ENCODE results near the gene CREBRF.
A peak's percentile ranks its signal among the peaks of the same experiment; 100 is the strongest.

CREBRF gene

DNA sequence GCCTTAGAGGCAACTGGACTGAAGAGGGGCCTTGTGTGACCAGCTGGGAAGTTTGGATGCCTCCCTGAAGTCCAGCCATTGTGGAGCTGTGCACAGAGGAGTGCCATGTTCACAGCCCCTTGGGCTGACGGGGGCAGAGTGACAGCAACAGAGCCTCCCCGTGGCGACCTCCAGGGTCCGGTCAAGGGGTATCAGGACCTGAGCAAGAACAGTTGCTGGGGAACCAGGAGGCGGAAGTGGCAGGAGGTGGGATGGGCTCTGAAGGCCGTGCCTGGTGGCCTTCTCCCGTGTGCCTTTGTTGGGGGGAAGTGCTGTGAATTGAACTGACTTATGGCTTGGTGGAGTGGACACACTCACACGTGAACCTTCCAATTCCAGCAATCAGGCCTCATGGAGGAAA is 102.2 kb downstream of the CREBRF start:
- no peak for DNase-seq

DNA sequence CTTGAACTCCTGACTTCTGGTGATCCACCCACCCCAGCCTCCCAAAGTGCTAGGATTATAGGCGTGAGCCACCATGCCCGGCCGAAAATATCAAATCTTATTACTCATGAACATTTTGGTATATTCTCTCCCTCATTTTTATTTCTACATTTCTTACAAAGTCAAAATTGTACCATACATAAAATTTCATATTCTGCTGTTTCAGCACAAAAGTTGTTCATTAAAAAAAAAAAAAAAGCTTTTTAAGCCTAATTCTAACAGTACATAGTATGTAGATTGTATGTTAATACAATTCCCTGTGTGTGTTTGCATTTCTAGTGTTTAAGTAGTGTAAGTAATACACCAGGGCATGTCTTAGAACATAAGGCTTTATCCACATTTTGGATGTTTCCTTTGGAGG is 103.1 kb downstream of the CREBRF start:
- DNase-seq = no peak

DNA sequence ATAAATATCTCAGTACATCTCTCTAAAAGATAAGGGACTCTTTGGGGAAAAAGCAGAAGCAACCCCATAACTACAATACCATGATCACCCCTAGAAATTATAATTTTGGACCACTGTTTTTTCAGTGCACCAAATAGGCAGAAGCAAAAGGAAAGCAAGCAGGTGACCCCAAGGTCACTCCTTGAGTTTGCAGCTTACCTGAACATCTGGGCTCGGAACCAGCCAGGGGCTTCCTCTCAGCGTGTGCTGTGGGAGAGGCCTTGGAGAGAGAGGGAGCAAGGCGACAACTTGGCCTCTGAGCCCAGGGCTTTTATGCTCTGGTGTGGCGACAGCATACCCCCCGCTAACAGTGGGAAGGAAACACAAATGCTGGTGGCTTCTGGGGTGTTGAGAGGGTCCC is 105.0 kb downstream of the CREBRF start:
- DNase-seq = no peak

DNA sequence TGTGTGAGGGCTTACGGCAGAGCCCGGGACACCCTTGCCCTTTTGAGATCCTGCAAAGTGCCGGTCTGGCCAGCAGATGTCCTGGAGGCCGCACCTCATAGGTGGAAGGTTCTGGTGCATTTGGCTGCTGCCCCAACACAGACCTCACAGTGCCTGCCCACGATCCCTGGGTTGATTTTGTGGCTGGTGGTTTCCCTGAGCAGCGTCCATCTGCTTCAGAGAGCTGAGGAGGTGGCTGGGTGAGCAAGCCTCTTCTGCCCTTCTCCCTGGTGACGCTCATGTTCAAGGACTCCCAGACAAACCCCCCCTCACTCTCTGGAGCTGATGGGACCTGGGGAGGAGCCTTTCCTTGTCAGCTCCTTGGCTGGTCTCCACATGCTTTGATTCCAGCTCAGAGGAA is 107.1 kb downstream of the CREBRF start:
- DNase-seq = no peak

DNA sequence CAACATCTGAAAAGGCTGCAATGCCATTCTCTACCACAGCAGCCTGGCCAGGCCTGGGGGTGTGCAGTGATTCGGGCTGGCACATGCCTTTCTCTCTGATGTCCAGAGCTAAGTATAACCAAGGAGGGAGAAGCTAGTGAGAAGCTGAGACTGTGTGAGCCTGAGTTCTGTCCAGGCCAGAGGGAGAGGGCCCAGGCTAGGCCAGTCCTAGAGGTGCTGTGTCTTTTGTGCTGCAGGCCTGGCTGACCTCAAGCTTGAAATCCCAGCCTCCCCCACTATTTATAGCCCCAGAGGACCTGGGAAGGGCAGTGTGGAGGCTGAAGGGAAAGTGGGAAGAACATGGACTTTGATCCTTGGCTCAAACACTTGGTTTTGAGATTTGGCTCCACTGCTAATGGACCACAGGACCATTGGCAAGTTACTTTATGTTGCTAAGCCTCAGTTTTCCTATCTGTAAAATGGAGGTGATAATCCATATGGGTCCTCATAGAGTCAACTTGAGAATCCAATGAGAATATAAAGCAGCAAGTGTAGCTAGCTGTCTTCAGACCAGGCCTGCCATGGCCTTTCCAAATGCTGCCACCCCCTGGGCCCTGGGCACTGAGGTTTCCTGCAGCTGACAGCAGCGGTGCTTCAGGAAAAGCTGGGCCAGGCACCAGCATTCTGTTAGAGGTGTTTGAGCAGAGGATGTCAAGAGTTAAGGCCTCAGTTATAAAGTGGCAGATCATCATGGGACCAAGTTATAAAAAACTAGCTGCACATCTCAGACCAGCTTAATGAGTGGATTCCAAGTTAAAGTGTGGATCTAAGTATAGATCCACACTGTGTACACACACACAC is 109.2 kb downstream of the CREBRF start:
- no peak for DNase-seq

DNA sequence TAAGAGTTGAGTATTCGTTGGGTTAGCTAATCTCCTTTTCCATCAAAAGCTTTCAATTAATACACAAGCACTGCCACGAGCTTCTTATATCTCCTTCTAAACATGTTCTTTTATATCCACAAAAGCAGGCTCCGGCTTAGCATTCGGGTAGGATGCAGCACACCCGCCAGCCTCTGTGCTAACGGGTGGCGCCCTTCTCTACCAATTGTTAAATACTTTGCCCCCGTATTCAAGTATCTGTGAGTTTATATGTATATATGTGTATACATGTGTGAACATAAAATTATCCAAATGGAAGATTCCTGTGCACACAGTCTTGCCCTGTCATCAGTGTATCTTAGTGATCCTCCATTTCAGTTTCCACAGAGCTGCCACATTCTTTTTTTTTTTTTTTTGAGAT is 116.0 kb downstream of the CREBRF start:
- DNase-seq = no peak

DNA sequence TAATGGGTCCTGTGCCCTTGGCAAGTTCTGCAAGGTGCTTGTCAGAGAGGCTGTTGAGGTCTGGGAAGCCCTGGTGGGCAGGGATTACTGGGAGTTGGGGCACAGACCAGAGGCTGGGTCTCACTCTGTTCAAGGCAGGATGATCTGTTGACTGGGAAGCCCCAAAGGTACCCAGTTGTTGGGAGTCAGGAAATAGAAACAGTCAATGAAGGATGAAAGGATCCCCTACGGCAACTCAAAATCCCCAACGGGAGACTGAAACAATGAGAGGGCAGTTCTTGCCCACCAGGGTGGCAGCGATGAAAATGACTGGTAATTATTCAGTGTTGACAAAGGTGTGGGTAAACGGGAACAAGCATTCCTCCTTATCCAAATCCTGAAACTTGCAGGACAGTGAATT is 119.4 kb downstream of the CREBRF start:
- DNase-seq = no peak

DNA sequence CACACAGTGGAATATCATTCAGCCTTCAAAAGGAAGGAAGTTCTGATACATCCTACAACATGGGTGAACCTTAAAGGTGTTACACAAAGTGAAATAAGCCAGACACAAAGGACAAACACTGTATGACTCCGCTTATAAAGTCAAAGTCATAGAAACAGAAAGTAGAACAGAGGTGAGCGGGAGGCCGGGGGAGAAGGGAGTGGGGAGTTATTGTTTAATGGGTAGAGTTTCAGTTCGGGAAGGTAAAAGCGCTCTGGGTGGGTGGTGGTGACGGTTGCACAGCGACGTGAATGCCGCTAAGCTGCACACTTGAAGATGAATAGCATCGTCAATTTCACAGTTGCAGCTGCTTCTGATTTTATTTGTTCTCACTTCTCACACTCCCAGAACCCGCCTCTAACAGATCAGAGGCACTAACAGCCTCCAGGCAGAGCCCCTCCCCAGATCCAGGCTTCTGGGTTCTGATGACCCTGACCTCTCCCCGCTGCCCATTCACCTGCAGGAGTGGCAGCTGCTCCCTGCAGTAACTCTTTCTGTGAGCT is 122.3 kb downstream of the CREBRF start:
- no peak for DNase-seq

DNA sequence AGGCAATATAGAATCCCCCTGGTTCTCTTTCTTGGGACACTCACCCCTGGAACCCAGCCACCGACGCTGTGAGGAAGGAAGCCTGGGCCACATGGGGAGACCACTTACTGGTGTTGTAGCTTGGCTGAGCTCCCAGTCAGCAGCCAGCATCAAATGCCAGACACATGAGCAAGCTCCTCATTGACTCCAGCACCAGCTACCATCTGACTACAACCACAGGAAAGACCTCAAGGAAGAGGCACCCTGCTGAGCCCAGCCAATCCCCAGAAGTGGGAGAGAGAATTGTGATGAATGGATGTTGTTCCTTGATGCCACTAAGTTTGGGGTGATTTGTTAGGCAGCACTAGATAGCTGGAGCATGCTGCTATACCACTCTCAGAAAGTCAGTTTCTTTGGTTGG is 124.2 kb downstream of the CREBRF start:
- no peak for DNase-seq

DNA sequence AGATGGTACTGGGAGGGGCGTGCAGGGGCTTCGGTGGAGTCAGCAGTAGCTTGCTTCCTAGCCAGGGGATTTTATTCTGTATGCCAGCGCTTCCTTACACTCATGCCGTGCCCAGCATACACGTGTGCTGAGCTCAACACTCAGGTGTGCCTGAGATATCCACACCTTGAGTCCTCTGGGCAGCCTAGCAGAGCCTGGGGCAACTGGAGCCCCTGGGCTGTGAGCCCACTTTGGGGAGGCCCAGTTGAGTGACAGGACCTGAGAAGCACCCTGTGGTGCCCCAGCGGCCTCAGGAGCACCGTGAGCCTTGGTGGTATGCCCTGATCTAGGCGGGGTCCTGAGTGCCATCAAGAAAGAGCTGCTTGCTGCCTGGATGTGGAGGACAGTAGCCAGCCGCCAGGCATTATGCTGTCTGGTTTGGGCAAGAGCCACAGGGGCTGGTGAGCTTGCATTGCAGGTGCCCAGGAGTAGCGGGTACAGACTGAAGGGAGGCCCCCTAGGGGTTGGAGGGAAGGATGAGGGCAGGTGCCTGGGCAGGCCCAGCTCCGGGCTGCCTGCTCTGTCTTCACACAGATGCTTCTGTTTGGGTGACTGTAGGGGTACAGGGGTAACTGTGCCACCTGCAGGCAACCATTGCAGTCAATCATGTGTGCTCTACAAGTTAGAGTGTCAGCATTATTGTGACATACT is 131.0 kb downstream of the CREBRF start:
- peak; percentile 17 for DNase-seq

DNA sequence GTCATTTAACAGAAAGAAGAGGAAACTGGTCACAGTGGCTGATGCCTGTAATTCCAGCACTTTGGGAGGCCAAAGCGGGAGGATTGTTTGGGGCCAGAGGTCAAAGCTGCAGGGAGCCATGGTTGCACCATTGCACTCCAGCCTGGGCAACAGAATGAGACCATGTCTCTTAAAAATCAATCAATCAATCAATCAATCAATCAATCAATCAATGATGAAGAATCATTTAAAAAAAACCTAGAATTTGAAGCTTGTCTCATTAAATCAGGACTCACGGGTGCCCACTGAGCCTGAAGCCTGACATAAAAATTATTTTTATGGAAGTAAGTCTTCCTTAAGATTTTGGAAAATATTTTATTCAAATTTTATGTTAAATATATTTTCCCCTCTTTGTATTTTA is 132.1 kb downstream of the CREBRF start:
- DNase-seq = no peak
